HG02973 (cell line): ENCODE results near the gene FAM124B.
"Not testable (repeated sequence)": the region's sequence is repeated elsewhere in the genome, so short reads cannot be mapped to it uniquely, and the experiment has no call there.

Source experiments
- ATAC-seq: cut with Tn5 transposase; IDR thresholded peaks from one replicate; pipeline ENCODE4 v1.9.1; 2021; ENCODE audit warnings: moderate library complexity; ENCODE audit not compliant: unreplicated experiment

The FAM124B gene

DNA sequence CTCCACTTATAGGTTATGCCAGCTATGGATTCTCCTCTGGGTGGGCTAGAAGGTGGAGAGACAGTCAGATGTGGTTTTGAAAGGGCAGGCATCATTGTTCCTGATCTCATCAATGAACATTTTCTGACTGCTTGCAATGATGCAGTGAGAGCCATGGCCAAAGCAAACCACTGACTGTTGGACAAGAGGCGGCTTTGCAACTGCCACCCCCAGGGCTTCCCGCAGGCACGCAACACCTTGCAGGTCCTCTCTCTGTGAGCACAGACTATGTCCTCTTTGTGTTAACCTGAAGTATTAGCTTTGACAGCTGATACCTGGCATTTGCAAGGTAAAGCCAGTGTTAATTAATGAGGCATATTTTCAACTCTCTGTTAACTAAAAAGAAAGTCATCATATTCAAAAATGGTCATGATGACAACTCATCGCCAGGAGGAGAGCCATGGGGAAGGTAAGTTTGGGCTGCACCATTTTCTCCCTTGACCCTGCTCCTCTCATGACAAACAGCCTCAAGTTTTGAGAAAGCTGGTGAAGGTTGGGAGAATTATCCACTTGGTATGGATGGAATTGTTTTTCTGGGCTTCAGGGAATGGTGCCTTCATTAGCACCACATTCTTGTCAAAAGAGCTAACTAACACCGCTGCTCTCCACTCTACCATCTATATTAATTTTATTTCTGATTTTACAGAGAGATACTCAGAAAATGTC lies 14.9 kb upstream of the FAM124B start:
- no peak for ATAC-seq

DNA sequence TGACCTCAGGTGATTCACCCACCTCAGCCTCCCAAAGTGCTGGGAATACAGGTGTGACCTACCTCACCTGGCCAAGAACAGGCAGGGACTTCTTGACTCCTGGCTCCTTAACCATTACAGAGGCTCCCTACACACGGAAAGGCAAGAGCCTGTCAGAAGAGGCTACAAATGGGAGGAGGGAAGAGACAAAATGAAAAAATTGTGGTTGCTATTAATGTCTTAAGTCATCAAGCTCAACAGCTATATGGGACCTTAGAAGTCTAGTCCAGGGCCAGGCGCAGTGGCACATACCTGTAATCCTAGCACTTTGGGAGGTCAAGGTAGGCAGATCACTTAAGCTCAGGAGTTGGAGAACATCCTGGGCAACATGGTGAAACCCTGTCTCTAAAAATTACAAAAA lies 11.5 kb upstream of the FAM124B start:
- no peak for ATAC-seq

DNA sequence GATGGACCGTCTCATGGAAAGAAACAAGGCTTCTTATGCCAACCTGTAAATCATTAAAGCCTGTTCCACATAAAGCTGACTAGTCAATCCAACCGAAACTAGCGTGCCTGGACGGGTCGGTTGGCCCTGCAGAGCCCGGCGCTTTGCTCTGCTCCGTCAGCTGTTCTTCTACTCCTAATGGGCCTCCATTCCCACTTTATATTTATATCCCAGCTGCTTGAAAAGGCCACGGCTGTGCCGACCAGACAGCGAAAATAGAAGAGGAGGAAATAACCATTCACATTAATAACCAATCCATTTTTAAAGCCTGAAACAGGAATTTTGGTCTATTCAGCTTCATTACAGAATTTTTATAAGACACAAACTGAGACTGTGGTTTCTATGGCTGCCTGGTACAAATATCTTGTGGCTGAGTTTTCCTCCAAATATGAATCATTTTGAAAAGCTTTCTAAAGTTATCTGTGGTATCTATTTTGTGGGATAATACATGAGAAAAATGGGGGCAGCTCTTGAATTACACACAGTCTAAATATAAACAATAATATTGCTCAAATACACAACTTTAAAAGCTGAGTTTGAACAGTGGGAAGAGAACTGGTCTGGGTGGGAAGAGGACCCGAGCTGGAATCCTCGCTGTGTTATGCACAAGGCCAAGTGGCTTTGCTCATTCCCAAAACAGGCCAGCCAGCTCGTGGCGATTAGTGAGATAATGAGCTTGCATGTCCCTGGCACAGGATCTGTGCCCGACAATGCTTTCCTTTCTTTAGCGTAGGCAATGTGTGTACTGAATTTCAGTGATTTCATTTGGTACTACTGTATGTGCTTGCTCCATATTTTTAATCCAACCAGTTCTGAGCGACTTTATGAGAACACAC lies 10.5 kb upstream of the FAM124B start:
- no peak for ATAC-seq

DNA sequence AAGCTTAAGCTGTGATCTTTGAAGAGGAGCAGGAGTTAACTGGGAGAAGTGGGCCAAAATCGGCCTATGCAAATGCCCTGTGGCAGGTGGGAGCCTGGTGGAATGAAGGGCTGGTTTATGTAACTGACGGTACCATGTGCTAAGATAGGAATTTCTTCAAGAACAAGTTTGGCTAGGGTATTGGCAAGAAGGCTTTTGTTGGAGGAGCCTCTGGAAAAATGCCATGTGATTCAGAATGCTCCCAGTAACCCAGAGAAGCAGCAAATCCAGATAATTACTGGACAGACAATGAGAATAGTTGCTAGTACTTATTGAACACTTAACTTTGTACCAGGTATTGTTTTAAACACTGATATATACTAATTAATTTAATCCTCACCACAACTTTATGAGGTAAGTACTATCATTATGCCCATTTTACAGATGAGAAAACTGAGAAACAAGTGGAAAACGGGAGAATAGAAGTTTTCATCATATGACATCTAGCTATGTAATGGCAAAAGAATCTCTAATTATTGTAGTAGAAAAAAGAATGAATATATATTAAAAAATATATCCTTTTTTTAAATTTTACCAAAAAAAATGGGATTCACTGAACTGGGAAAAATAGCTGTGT lies 9.1 kb upstream of the FAM124B start:
- no peak for ATAC-seq

DNA sequence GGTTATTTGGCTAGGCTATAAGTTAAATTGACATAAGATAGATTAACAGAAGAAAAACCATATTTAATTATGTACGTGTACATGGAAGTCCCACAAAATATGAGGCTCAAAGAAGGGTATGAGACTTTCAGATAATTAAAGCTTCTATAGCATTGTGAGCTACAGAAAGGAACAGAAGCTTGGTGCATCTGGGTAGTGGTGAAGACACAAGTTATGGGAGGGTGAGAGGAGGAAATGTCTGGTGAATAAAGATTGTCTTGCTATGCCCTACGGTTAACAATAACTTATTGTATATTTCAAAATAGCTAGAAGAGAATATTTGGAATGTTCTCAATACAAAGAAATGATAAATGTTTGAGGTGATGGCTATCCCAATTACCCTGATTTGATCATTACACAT lies 6.8 kb upstream of the FAM124B start:
- ATAC-seq, result no peak

DNA sequence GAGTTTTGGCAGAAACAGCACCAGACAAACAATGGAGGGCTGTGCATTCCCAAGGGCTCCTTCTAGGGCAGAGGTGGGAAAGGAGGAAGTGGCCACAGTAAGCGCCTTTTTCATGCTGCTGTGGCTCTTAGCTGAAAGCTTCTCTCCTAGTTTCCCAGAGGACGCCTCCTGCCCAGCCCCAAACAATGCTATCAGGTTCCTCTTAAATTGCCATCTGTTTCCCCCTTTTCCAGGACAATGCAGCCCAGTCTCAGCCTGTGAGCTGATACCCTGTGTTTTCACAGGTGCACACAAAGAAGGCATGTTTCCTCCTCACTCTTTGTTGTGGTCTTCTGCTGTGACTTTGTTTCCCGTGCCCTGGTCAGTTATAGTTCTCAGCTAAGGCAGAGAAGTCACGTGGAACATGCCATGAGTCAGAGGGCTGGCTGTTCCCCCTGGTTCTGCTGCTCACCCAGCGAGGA lies 5.4 kb upstream of the FAM124B start:
- ATAC-seq, result no peak

DNA sequence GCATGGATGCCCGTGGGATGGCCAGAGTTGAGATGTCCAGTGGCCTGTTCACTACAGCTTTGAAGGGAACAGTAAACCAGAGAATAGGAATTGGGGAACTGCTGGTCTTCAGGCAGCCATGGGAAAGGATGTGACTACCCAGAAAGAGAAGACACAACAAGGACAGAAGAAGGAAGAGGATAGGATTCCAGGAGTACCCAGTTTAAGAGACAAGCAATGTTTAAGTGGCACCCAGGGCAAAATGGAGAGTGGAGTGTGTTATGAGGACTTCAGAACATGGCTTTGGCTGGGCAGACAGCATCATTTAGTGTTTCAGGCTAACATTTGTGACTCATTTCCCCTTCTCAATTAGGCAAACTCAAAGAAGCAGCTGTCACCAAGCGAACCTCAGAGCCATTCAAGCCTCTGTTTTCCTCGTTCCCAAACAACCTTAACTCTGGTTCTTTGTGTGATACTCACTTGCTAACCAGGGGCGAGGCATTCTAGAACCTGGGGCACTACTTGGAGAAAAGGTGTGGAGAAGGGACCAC lies 4.0 kb upstream of the FAM124B start:
- no peak for ATAC-seq

DNA sequence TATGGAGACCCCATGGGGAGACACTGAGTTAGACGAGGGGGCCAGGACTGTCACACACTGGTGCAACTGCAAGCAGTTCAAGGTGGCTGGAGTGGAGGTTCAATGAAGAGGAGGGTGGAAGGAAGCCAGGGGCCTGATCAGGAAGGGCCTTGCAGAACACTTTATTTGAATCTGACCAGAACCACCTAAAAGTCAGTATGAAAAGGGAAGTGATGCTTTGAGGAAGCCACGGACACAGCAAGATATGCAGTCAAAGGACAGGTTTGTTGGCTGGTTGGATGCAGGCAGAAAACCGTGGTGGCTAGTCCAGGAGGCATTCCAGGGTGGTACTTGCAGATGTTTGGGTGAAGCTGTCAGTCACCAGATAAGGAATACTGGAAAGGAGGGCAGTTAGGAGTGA lies 3.5 kb upstream of the FAM124B start:
- no peak for ATAC-seq

DNA sequence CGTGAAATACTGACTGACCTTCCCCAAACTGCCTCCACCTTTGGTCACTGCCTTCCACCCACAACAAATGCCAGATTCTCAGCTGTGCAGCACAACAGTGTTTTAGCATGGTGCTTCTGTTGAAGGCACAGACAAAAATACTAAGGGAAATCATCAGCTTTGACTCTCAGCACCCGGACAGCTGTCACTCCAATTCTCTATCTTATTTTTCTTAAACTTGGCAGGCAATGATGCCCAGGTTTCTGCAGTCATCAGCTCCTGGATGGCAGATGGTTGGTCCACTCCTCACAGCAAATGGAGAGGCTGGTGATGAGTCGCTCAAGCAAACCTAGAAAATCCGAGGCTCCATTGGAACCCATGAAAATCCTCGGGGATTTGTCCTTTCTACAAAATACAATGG lies 2.9 kb upstream of the FAM124B start:
- ATAC-seq, result no peak

DNA sequence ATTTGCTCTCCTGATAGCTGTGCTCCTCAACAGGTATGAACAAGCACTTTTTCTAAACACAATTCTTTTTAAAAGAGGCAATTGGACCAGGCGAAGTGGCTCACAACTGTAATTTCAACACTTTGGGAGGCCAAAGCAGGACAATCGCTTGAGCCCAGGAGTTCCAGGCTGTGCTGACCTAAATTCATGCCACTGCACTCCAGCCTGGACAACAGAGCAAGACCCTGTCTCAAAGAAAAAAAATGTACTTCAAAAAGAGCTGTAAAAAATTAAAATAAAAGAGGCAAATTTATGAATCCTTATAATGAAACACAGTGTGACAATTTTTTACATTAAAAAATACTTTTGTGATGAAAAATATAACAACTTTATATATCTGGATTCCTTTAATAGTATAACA lies 1.8 kb upstream of the FAM124B start:
- ATAC-seq, result no peak

DNA sequence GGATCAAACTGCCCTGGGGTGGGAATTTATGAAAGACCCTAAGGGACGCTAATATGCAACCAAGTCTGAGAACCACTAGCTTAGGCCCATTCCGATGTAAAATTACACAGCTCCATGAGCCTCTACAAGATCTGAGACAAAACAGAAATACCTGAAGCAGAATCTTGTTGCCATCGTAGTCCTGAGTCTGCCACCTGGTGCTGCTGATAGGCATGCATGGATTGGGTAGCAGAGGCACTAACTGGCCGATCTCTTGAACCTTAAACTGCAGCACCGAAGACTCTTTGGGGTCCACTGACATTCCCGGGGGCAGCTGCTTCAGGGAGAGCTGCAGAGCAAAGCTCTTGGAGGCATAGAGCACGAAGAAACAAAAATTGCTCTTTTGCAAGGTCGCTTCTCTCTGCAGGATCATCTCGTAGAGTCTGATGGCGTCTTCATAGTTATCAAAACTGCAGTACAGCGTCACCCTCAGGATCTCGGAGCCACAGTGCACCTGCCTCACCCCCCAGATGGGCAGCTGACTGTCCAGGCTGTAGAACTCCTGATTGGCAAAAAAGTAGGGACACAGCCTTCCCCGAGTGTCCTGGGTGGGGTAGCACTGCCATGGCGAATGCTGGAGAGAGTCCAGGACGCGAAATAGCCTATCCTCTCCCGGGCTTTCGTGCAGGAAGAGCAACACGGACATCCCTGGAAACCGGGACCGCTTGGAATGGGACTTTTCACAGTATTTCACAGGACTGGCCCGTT lies 848 bp downstream of the FAM124B start:
- ATAC-seq, result no peak

DNA sequence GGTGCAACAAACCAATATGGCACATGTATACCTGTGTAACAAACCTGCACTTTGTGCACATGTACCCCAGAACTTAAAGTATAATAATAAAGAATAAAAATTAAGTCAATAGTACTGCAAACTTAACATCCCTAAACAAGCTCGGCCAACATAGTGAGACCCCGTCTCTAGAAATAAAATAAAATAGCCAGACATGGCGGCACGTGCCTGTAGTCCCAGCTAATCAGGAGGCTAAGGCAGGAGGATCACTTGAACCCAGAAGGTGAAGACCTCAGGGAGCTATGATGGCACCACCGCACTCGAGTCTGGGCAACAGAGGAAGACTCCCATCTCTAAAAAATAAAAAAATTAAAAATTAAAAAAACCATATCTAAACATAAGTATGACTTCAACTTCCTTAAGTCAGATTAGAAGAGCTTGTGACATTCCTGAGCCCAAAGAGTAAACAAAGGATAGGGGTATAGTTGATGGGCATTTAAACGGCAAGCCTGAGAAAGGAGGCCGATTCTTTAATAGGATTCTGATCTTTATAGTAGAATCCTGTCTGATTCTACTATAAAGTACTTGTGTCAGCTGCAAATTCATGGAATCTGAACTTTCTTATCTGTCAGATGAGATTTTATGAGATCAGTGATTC lies 1.6 kb downstream of the FAM124B start:
- no peak for ATAC-seq

DNA sequence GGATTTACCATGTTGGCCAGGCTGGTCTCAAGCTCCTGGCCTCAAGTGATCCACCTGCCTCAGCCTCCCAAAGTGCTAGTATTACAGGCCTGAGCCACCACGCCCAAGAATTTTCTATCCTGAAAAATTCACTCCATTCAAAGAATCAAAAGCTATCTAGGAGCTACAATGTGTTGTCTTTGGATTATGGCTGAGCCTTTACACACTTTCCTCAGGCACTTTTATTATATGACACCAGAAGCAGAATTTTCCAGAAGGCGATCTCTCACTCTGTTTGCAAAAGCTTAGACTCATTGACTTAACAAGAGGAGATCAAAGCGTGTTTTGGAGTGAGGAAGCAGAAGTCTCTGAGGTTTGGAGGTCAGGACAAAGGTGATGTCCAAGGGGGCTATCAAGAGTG lies 3.6 kb downstream of the FAM124B start:
- ATAC-seq, result no peak

DNA sequence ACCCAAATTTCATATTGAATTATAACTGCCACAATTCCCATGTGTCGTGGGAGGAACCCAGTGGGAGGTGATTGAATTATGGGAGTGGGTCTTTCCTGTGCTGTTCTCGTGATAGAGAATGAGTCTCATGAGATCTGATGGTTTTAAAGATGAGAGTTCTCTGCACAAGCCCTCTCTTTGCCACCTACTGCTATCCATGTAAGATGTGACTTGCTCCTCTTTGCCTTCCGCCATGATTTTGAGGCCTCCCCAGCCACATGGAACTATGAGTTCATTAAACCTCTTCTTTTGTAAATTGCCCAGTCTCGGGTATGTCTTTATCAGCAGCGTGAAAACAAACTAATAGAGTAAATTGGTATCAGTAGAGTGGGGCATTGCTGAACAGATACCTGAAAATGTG lies 4.8 kb downstream of the FAM124B start:
- ATAC-seq, result not testable (repeated sequence)

DNA sequence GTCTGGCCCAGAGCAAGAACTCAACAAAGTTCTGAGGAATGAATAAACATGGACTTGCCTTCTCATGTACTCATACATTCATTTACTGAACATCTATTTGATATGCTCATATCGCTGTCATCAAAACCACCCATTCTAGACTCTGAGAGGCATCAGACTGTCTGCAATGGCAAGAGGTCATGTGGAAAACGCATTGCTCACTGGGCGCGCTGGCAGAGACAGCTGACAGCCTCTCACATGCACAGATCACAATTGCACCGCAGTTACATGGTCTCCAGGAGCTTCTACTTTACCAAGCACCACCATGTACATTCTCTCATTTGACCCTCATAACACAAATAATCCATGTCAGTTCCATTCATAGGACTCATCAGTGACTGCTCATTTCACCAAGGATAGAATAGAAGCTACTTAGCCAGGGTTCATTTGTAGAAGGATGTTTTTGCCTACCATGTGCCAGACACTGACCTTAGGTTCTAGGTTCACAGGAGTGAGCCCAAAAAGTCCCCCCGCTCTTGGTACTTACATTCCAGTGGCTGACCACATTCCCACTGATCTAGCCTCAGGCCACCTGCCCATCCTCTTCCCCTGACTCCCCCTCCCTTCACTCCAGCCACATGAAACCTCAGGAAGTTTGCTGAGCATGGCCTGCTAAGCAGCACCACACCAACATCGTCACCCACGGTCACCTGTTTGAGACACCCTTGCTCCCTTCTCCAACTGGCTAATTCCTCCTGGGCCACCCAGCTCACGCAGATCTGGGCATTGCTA lies 6.1 kb downstream of the FAM124B start:
- ATAC-seq, result no peak

DNA sequence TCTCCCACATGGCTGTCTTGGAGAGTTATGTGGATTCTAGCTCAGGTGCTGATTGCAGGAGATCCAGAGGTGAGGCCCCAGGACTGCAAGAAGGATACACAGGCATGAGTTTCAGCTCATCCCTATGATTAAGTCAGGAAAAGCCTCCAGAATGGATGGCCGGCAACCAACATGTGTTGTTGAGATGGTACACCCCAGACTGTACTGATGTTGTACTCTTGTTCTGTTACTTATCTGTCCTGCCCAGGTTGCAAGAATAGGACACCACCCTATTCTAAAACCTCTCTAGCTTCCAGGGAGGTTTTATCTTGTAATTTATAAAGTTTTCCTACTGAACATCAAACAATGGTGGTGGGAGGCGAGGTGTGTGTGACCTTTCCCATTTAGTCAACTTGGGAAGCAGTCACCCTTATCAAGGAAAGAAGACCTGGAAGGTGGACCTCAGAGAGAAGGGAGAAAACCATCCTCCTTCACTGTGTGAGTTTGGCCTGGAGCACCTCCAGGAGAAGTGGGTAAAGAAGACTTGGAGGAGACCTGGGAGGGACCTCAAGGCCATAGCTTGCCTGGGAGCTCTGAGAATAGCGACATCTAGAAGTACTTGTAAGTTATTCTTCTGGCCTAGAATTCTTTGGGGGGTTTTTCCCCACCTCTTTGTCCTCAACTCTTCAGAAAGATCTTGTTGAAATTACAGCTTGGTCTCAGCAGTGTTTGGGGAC lies 8.6 kb downstream of the FAM124B start:
- ATAC-seq, result no peak

DNA sequence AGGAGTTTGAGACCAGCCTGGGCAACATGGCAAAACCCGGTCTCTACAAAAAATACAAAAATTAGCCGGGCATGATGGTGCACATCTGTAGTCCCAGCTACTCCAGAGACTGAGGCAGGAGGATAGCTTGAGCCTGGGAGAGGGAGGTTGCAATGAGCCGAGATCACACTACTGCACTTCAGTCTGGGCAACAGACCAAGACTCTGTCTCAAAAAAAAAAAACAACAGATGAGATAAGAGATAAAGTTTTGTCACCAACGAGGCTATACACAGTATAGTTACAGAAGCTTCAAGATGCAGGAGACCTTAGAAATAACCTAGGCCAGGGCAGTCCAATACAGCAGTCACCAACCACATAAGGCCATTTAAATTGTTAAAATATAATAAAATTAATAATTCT lies 9.4 kb downstream of the FAM124B start:
- ATAC-seq, result no peak

DNA sequence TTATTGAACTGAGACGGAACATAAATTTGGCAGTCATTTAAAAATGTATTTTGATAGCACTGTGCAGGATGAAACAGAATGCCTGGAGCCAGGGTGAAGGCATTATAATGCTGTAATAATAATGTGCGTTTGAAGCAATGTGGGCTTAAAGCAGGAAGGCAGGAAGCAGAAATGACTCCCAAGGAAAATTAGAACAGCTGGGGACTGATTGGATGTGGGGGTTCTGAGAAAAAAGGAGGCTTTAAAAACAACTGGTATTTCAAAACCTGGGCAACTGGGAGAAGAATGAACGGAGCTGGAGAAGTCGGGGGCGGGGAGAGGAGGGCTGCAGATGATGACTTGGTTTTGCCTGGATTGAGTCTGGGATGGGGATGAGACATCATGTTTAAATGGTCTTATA lies 12.6 kb downstream of the FAM124B start:
- no peak for ATAC-seq

DNA sequence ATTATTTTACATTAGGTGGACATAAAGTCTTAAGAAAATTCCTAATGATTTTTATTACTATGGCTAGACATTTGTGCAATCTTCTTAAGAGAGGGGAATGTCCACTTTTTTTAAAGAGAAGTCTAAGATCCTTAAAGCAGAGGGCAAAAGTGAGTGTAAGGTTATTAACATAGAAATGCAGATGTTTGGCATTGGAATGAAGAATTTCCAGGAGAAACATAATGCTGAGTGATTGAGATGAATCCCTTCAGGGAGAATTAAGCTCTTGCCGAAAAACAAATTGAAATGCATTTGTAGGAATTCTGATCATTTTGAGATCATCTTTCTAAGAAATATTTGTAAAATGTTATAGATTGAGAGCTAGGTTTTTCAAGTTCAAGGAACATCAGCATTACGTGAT lies 15.0 kb downstream of the FAM124B start:
- no peak for ATAC-seq
